Astrocyte (in vitro differentiated cells and primary cell): ENCODE measurements around the gene GPR158. TPM values are rescaled to one million over a fixed set of nuclear protein-coding genes. Genes with fewer than 3 reads are reported as not detected.

Source experiments
- DNase-seq: peaks from one replicate; pipeline ENCODE4 v3.0.0-alpha.2; 2010; ENCODE audit warnings: low read depth
- FAIRE-seq: peaks from 2 replicates; lab custom pipeline; 2011; peaks lifted over from hg19 to GRCh38; lab: Jason Lieb, UNC
- H2AFZ ChIP-seq: 2 replicates; pipeline ENCODE4 v1.6.0; 2012; ENCODE audit warnings: low read depth, low read length, inconsistent platforms
- H3K27ac ChIP-seq: 2 replicates; pipeline ENCODE4 v1.5.1; 2011; ENCODE audit warnings: low read depth, low read length, inconsistent platforms
- H3K27me3 ChIP-seq: 2 replicates; pipeline ENCODE4 v1.6.0; 2011; ENCODE audit warnings: low read length, inconsistent platforms; ENCODE audit not compliant: insufficient read depth
- H3K36me3 ChIP-seq: 2 replicates; pipeline ENCODE4 v1.5.1; 2011; ENCODE audit warnings: low read length, inconsistent platforms; ENCODE audit not compliant: insufficient read depth
- H3K4me1 ChIP-seq: 2 replicates; pipeline ENCODE4 v1.5.1; 2011; ENCODE audit warnings: low read length, inconsistent platforms; ENCODE audit not compliant: insufficient read depth
- H3K4me2 ChIP-seq: 2 replicates; pipeline ENCODE4 v1.6.0; 2012; ENCODE audit warnings: low read length, inconsistent platforms
- H3K4me3 ChIP-seq: 2 replicates; pipeline ENCODE4 v1.5.1; 2011; ENCODE audit warnings: low read depth, mild to moderate bottlenecking, low read length, inconsistent platforms; ENCODE audit not compliant: insufficient read depth
- H3K79me2 ChIP-seq: 2 replicates; pipeline ENCODE4 v1.6.0; 2012; ENCODE audit warnings: mild to moderate bottlenecking, low read length, inconsistent platforms; ENCODE audit not compliant: insufficient read depth
- H3K9ac ChIP-seq: 2 replicates; pipeline ENCODE4 v1.6.0; 2012; ENCODE audit warnings: mild to moderate bottlenecking, low read length, inconsistent platforms
- H3K9me3 ChIP-seq: 2 replicates; pipeline ENCODE4 v1.5.1; 2012; ENCODE audit warnings: low read depth, mild to moderate bottlenecking, low read length, inconsistent platforms; ENCODE audit not compliant: insufficient read depth
- H4K20me1 ChIP-seq: 2 replicates; pipeline ENCODE4 v1.6.0; 2012; ENCODE audit warnings: low read length, inconsistent platforms; ENCODE audit not compliant: insufficient read depth
- H3K27ac Mint-ChIP-seq: one replicate; pipeline ENCODE4 v1.8.0; 2021; ENCODE audit warnings: mild to moderate bottlenecking, mixed read lengths; ENCODE audit not compliant: unreplicated experiment
- H3K27me3 Mint-ChIP-seq: one replicate; pipeline ENCODE4 v1.8.0; 2021; ENCODE audit warnings: low read depth, mixed read lengths; ENCODE audit not compliant: unreplicated experiment
- H3K36me3 Mint-ChIP-seq: one replicate; pipeline ENCODE4 v1.8.0; 2021; ENCODE audit warnings: low read depth, mixed read lengths; ENCODE audit not compliant: unreplicated experiment
- H3K4me1 Mint-ChIP-seq: one replicate; pipeline ENCODE4 v1.8.0; 2021; ENCODE audit warnings: low read depth, mixed read lengths; ENCODE audit not compliant: unreplicated experiment
- H3K4me3 Mint-ChIP-seq: one replicate; pipeline ENCODE4 v1.8.0; 2021; ENCODE audit warnings: mild to moderate bottlenecking, moderate library complexity, mixed read lengths; ENCODE audit not compliant: unreplicated experiment
- H3K9me3 Mint-ChIP-seq: one replicate; pipeline ENCODE4 v1.8.0; 2021; ENCODE audit warnings: mild to moderate bottlenecking, mixed read lengths; ENCODE audit not compliant: unreplicated experiment
- CTCF ChIP-seq: IDR thresholded peaks from 2 replicates; pipeline ENCODE4 v1.5.1; 2011; ENCODE audit warnings: low read depth, mild to moderate bottlenecking, inconsistent platforms, low read length, moderate library complexity; ENCODE audit not compliant: insufficient read depth
- EZH2 ChIP-seq: IDR thresholded peaks from 2 replicates; pipeline ENCODE4 v1.6.1; 2012; ENCODE audit warnings: mild to moderate bottlenecking, low read length, inconsistent platforms; ENCODE audit not compliant: insufficient read depth
- total RNA-seq: library from RNA; stranded (reverse); gene quantifications from 2 replicates; pipeline ENCODE4 v1.2.1, GENCODE V29; 2021

GPR158 gene
- total RNA-seq, 1 donor from 2014 or later, result 0.27 TPM

GRCh38 chr10:25506821-25507335 is 332.1 kb downstream of the GPR158 start:
- Histone ChIP-seq H3K9ac (no peak overlapping the region), H3K36me3 (no peaks in the 10 kb centered on the region), H3K4me3 (no peak overlapping the region), H4K20me1 (no peaks in the 10 kb centered on the region), H3K4me1 (no peaks in the 10 kb centered on the region), H3K9me3 (no peaks in the 10 kb centered on the region), H2AFZ (no peak overlapping the region), H3K79me2 (no peaks in the 10 kb centered on the region), H3K27me3 (no peaks in the 10 kb centered on the region), H3K4me2 (no peak overlapping the region), H3K27ac (no peak overlapping the region)
- TF ChIP-seq CTCF (no peak), EZH2 (no peak)
- DNase-seq (no peak), FAIRE-seq (no peak)
- no peak overlapping the region for H3K27ac Mint-ChIP-seq
- H3K4me1 Mint-ChIP-seq, result peaks cover 13% of the 10 kb centered on the region
- H3K9me3 Mint-ChIP-seq, result no peaks in the 10 kb centered on the region
- H3K4me3 Mint-ChIP-seq, result no peak overlapping the region
- no peaks in the 10 kb centered on the region for H3K36me3 Mint-ChIP-seq
- no peaks in the 10 kb centered on the region for H3K27me3 Mint-ChIP-seq

GRCh38 chr10:25508112-25508815 is 333.5 kb downstream of the GPR158 start:
- FAIRE-seq, result no peak

More at GRCh38 chr10:25508112-25508815, 333.5 kb downstream of the GPR158 start:
- no peak overlapping the region for H3K9ac ChIP-seq
- no peaks in the 10 kb centered on the region for H3K36me3 Mint-ChIP-seq
- H3K27ac Mint-ChIP-seq, result no peak overlapping the region
- no peaks in the 10 kb centered on the region for H3K9me3 ChIP-seq
- no peaks in the 10 kb centered on the region for H3K27me3 Mint-ChIP-seq
- no peak overlapping the region for H3K4me2 ChIP-seq
- H3K36me3 ChIP-seq, result no peaks in the 10 kb centered on the region
- no peak overlapping the region for H3K27ac ChIP-seq
- H3K4me1 Mint-ChIP-seq, result peaks cover 6% of the 10 kb centered on the region
- H3K27me3 ChIP-seq, result no peaks in the 10 kb centered on the region
- no peak overlapping the region for H3K4me3 ChIP-seq
- no peaks in the 10 kb centered on the region for H3K79me2 ChIP-seq
- no peak overlapping the region for H2AFZ ChIP-seq
- no peak overlapping the region for H3K4me3 Mint-ChIP-seq
- no peaks in the 10 kb centered on the region for H4K20me1 ChIP-seq
- H3K9me3 Mint-ChIP-seq, result no peaks in the 10 kb centered on the region
- no peak for TF ChIP-seq CTCF
- TF ChIP-seq EZH2, result no peak
- DNase-seq, result no peak
- H3K4me1 ChIP-seq, result no peaks in the 10 kb centered on the region
